ENCODE results near the gene ENG.

Gene ENG

GRCh38 chr9:127878652-127879390 lies 24.4 kb upstream of the ENG start:
- Histone ChIP-seq H3K4me3 (ENCODE audit: low read length, poor library complexity, severe bottlenecking) (no peak overlapping the region), H3K9me3 (ENCODE audit: insufficient read depth, low read depth, low read length) (no peaks in the 10 kb centered on the region), H3F3A (ENCODE audit: low read depth) (no peaks in the 10 kb centered on the region), H3K4me2 (ENCODE audit: low read depth, low read length, poor library complexity, severe bottlenecking) (no peak overlapping the region), H3K27me3 (ENCODE audit: insufficient read depth, low read length, poor library complexity, severe bottlenecking) (no peaks in the 10 kb centered on the region), H4K20me1 (ENCODE audit: insufficient read depth, low read length, poor library complexity, severe bottlenecking) (no peaks in the 10 kb centered on the region), H3K36me3 (ENCODE audit: insufficient read depth, low read length) (no peaks in the 10 kb centered on the region), H3K4me1 (ENCODE audit: insufficient read depth, low read length, poor library complexity, severe bottlenecking) (peaks cover 2% of the 10 kb centered on the region), H2AFZ (ENCODE audit: low read length) (no peak overlapping the region), H3K79me2 (ENCODE audit: insufficient read depth, low read length) (no peaks in the 10 kb centered on the region), H3K9me2 (replicated peaks; ENCODE audit: low read depth, low read length) (no peaks in the 10 kb centered on the region), H3K9ac (ENCODE audit: low read depth, low read length, poor library complexity, severe bottlenecking) (no peak overlapping the region)
- TF ChIP-seq, protein P1, sequence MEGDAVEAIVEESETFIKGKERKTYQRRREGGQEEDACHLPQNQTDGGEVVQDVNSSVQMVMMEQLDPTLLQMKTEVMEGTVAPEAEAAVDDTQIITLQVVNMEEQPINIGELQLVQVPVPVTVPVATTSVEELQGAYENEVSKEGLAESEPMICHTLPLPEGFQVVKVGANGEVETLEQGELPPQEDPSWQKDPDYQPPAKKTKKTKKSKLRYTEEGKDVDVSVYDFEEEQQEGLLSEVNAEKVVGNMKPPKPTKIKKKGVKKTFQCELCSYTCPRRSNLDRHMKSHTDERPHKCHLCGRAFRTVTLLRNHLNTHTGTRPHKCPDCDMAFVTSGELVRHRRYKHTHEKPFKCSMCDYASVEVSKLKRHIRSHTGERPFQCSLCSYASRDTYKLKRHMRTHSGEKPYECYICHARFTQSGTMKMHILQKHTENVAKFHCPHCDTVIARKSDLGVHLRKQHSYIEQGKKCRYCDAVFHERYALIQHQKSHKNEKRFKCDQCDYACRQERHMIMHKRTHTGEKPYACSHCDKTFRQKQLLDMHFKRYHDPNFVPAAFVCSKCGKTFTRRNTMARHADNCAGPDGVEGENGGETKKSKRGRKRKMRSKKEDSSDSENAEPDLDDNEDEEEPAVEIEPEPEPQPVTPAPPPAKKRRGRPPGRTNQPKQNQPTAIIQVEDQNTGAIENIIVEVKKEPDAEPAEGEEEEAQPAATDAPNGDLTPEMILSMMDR (conservative IDR thresholded peaks at IDR 0.05; ENCODE audit: low read length), result no peak
- no peak for TF ChIP-seq EZH2phosphoT487 (IDR thresholded peaks at IDR 0.05; ENCODE audit: borderline replicate concordance)

DNA sequence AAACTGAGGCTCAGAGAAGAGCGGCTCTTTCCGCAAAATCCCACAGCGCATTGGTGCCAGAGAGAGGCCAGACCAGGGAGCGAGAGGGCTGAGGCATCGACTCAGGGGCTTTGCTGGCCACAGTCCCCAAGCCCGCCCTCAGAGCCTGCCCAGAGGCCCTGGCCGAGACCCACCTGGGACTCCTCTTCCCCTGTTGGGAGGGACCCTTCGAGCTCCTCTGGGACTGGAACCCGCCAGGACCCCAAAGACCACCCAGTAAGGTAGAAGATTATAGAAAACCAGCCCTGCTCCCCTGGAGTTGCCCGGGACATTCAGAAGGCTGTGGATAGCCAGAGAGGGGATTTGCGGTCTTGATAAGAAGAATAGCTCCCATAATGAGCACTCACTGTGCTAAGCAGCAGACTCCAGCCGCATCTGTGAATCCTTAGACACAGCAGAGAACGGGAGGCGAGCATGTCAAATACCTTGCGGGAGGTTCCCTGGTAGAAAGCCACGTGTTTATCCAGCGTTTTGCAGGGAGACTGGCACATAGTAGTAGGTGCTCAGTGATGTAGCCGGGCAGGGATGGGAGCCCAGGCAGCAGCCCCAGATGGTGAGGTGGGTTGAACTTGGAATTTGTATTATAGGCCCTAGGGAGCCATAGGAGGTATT lies 23.7 kb upstream of the ENG start:
- no peaks in the 10 kb centered on the region for H3K36me3 ChIP-seq (ENCODE audit: insufficient read depth, low read length)
- no peak overlapping the region for H3K4me3 ChIP-seq (ENCODE audit: low read length, poor library complexity, severe bottlenecking)
- H3F3A ChIP-seq (ENCODE audit: low read depth), result no peaks in the 10 kb centered on the region
- no peaks in the 10 kb centered on the region for H3K27me3 ChIP-seq (ENCODE audit: insufficient read depth, low read length, poor library complexity, severe bottlenecking)
- no peak overlapping the region for H3K9ac ChIP-seq (ENCODE audit: low read depth, low read length, poor library complexity, severe bottlenecking)
- H3K79me2 ChIP-seq (ENCODE audit: insufficient read depth, low read length), result no peaks in the 10 kb centered on the region
- no peak for TF ChIP-seq EZH2phosphoT487 (IDR thresholded peaks at IDR 0.05; ENCODE audit: borderline replicate concordance)
- TF ChIP-seq, protein P1 (conservative IDR thresholded peaks at IDR 0.05; ENCODE audit: low read length), result no peak
- H3K9me2 ChIP-seq (replicated peaks; ENCODE audit: low read depth, low read length), result no peaks in the 10 kb centered on the region
- H3K9me3 ChIP-seq (ENCODE audit: insufficient read depth, low read depth, low read length), result no peaks in the 10 kb centered on the region
- no peaks in the 10 kb centered on the region for H3K4me1 ChIP-seq (ENCODE audit: insufficient read depth, low read length, poor library complexity, severe bottlenecking)
- H2AFZ ChIP-seq (ENCODE audit: low read length), result no peak overlapping the region
- H4K20me1 ChIP-seq (ENCODE audit: insufficient read depth, low read length, poor library complexity, severe bottlenecking), result no peaks in the 10 kb centered on the region
- H3K4me2 ChIP-seq (ENCODE audit: low read depth, low read length, poor library complexity, severe bottlenecking), result no peak overlapping the region

DNA sequence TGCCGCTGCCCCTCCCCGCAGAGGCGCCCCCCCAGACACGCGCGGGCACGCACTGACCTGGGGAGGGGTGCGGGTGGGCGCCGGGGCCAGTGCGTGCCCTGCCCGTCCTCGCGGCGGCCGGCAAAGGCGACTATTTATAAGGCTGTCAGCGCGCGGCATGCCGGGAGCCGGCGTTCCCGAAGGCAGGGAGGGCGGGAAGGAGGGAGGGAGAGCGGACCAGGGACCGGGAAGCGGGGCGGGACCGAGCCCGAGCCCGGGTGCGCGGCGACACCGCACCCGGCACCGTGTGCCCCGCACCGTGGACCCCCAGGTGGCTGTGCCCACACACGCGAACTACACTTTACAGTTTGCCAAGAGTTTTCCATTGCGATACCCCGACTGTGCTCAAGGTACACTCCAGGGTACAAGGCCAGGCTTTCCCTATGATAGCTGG lies 23.1 kb upstream of the ENG start, which contains the start of gene AK1:
AK1 (minus strand) TSS at position 110 of the 433 bp plus-strand sequence. CDS start 3,058 bp downstream, outside the sequence.
- Histone ChIP-seq H3K9me3 (ENCODE audit: insufficient read depth, low read depth, low read length) (no peaks in the 10 kb centered on the region), H3K4me2 (ENCODE audit: low read depth, low read length, poor library complexity, severe bottlenecking) (no peak within 1 kb of the TSS), H3K9ac (ENCODE audit: low read depth, low read length, poor library complexity, severe bottlenecking) (no peak within 1 kb of the TSS), H3K27me3 (ENCODE audit: insufficient read depth, low read length, poor library complexity, severe bottlenecking) (no peaks in the 10 kb centered on the region), H3K36me3 (ENCODE audit: insufficient read depth, low read length) (no peaks in the 10 kb centered on the region), H2AFZ (ENCODE audit: low read length) (no peak within 1 kb of the TSS), H3F3A (ENCODE audit: low read depth) (no peaks in the 10 kb centered on the region), H4K20me1 (ENCODE audit: insufficient read depth, low read length, poor library complexity, severe bottlenecking) (no peaks in the 10 kb centered on the region), H3K9me2 (replicated peaks; ENCODE audit: low read depth, low read length) (no peaks in the 10 kb centered on the region), H3K79me2 (ENCODE audit: insufficient read depth, low read length) (no peaks in the 10 kb centered on the region), H3K4me3 (ENCODE audit: low read length, poor library complexity, severe bottlenecking) (no peak within 1 kb of the TSS), H3K4me1 (ENCODE audit: insufficient read depth, low read length, poor library complexity, severe bottlenecking) (no peaks in the 10 kb centered on the region)
- TF ChIP-seq, protein P1 (conservative IDR thresholded peaks at IDR 0.05; ENCODE audit: low read length), result no peak
- TF ChIP-seq EZH2phosphoT487 (IDR thresholded peaks at IDR 0.05; ENCODE audit: borderline replicate concordance), result no peak

Measured in Loucy (cell line).